H1 (cell line): Measurements from ENCODE around the gene CHN2. TPM values are rescaled to one million over a fixed set of nuclear protein-coding genes. Genes with fewer than 3 reads are reported as not detected.

Experiments used
- CTCF ChIA-PET: fragments of 300-600 bp; sonication (Branson Sonifier 250); formaldehyde crosslinking; loops from one replicate; lab custom pipeline; 2021; ENCODE audit not compliant: partially characterized antibody; lab: Charles Lee
- POLR2A ChIA-PET: fragments of 300-600 bp; sonication (Branson Sonifier 250); formaldehyde crosslinking; loops from one replicate; lab custom pipeline; 2021; ENCODE audit warnings: inconsistent platforms; ENCODE audit not compliant: partially characterized antibody; lab: Charles Lee
- DNase-seq, 2 experiments: peaks; one replicate each; pipeline versions ENCODE4 v3.0.0 to v3.0.0-alpha.2; 2010 to 2022; ENCODE audit warnings: low spot score in 2 of 2, low read depth in 1 of 2, mixed read lengths in 1 of 2
- FAIRE-seq: peaks from 2 replicates; lab custom pipeline; 2011; peaks lifted over from hg19 to GRCh38; lab: Jason Lieb, UNC
- H2AFZ ChIP-seq: 2 replicates; pipeline ENCODE4 v1.8.1; 2012; ENCODE audit warnings: low read length, inconsistent platforms
- H2AK5ac ChIP-seq: 2 replicates; pipeline ENCODE4 v1.6.1; 2013; ENCODE audit warnings: low read depth, low read length
- H2BK120ac ChIP-seq: replicated peaks from 2 replicates; pipeline ENCODE3; 2013; ENCODE audit warnings: low read depth, low read length, inconsistent platforms
- H2BK12ac ChIP-seq: 2 replicates; pipeline ENCODE4 v1.6.1; 2013; ENCODE audit warnings: low read depth, low read length
- H2BK15ac ChIP-seq: 2 replicates; pipeline ENCODE4 v1.6.1; 2013; ENCODE audit warnings: low read length
- H2BK20ac ChIP-seq: 2 replicates; pipeline ENCODE4 v1.6.1; 2013; ENCODE audit warnings: low read length
- H2BK5ac ChIP-seq: 2 replicates; pipeline ENCODE4 v1.6.1; 2013; ENCODE audit warnings: low read depth, low read length
- H3K14ac ChIP-seq: 2 replicates; pipeline ENCODE4 v1.6.1; 2013; ENCODE audit warnings: inconsistent platforms; ENCODE audit not compliant: insufficient read length
- H3K18ac ChIP-seq: 2 replicates; pipeline ENCODE4 v1.6.1; 2013; ENCODE audit warnings: low read length; ENCODE audit errors: extremely low read depth
- H3K23ac ChIP-seq: 2 replicates; pipeline ENCODE4 v1.6.1; 2013; ENCODE audit warnings: inconsistent platforms; ENCODE audit not compliant: insufficient read length
- H3K23me2 ChIP-seq: 2 replicates; pipeline ENCODE4 v1.6.1; 2013; ENCODE audit warnings: low read depth, low read length
- H3K27ac ChIP-seq: 2 replicates; pipeline ENCODE4 v1.6.1; 2011; ENCODE audit warnings: low read depth, low read length, inconsistent platforms
- H3K27me3 ChIP-seq, 4 experiments: replicated peaks in 1 of 4; 1 replicate in 1 of 4; 2 replicates in 3 of 4; pipeline versions ENCODE4 v1.6.1 to v1.8.1; 2011 to 2013; ENCODE audit warnings: low read length in 3 of 4, mild to moderate bottlenecking in 3 of 4, inconsistent platforms in 2 of 4, mixed read lengths in 2 of 4, moderate library complexity in 1 of 4; ENCODE audit not compliant: control insufficient read depth in 3 of 4, insufficient read depth in 3 of 4; ENCODE audit errors: extremely low read depth in 1 of 4
- H3K36me3 ChIP-seq, 4 experiments: 2 replicates each; pipeline versions ENCODE4 v1.6.1 to v1.8.1; 2011 to 2013; ENCODE audit warnings: mild to moderate bottlenecking in 4 of 4, low read length in 3 of 4, moderate library complexity in 2 of 4, control low read depth in 1 of 4, inconsistent platforms in 1 of 4; ENCODE audit not compliant: insufficient read depth in 4 of 4, control insufficient read depth in 2 of 4
- H3K4ac ChIP-seq: replicated peaks from 2 replicates; pipeline ENCODE3; 2013; ENCODE audit warnings: low read length, low read depth, mixed read lengths, inconsistent platforms; ENCODE audit not compliant: insufficient read length
- H3K4me1 ChIP-seq, 4 experiments: replicated peaks in 1 of 4; 1 replicate in 1 of 4; 2 replicates in 3 of 4; pipeline versions ENCODE4 v1.6.1 to v1.8.1; 2011 to 2013; ENCODE audit warnings: low read length in 3 of 4, inconsistent platforms in 2 of 4, mixed read lengths in 1 of 4; ENCODE audit not compliant: insufficient read depth in 4 of 4, control insufficient read depth in 3 of 4
- H3K4me2 ChIP-seq, 2 experiments: 2 replicates each; pipeline versions ENCODE4 v1.6.1 to v1.8.1; 2011 to 2013; ENCODE audit warnings: low read depth in 2 of 2, low read length in 2 of 2, control low read depth in 1 of 2, inconsistent platforms in 1 of 2, mild to moderate bottlenecking in 1 of 2; ENCODE audit not compliant: insufficient read depth in 1 of 2
- H3K4me3 ChIP-seq, 4 experiments: fragments of 200-600, 300-600 bp in 1 of 4; sonication (generic), shearing (Covaris generic), sonication (Bioruptor Twin) in 1 of 4; 2 replicates each; pipeline versions ENCODE4 v1.5.1 to v1.8.1; 2011 to 2016; ENCODE audit warnings: low read length in 4 of 4, low read depth in 3 of 4, control low read depth in 2 of 4, inconsistent platforms in 2 of 4, mild to moderate bottlenecking in 2 of 4, mixed read lengths in 1 of 4, moderate library complexity in 1 of 4; ENCODE audit not compliant: insufficient read depth in 2 of 4; ENCODE audit errors: extremely low read depth in 1 of 4
- H3K56ac ChIP-seq: replicated peaks from 2 replicates; pipeline ENCODE3; 2013; ENCODE audit warnings: low read depth, mild to moderate bottlenecking, mixed read lengths, low read length, inconsistent platforms; ENCODE audit not compliant: insufficient read length
- H3K79me1 ChIP-seq: 2 replicates; pipeline ENCODE4 v1.6.1; 2013; ENCODE audit warnings: low read depth, low read length, control low read depth
- H3K79me2 ChIP-seq, 2 experiments: 2 replicates each; pipeline versions ENCODE4 v1.6.1 to v1.8.1; 2012 to 2013; ENCODE audit warnings: low read length in 2 of 2, mild to moderate bottlenecking in 2 of 2, inconsistent platforms in 1 of 2; ENCODE audit not compliant: insufficient read depth in 2 of 2, control insufficient read depth in 1 of 2
- H3K9ac ChIP-seq, 4 experiments: replicated peaks in 1 of 4; 1 replicate in 1 of 4; 2 replicates in 3 of 4; pipeline versions ENCODE4 v1.6.1 to v1.8.1; 2011 to 2013; ENCODE audit warnings: low read depth in 3 of 4, low read length in 3 of 4, control low read depth in 2 of 4, mild to moderate bottlenecking in 2 of 4, moderate library complexity in 2 of 4, inconsistent platforms in 1 of 4; ENCODE audit errors: extremely low read depth in 1 of 4
- H3K9me3 ChIP-seq, 2 experiments: 2 replicates each; pipeline versions ENCODE4 v1.6.1 to v1.8.1; 2012 to 2013; ENCODE audit warnings: mild to moderate bottlenecking in 2 of 2, moderate library complexity in 2 of 2, control low read depth in 1 of 2, inconsistent platforms in 1 of 2, low read depth in 1 of 2, low read length in 1 of 2, mixed read lengths in 1 of 2; ENCODE audit not compliant: insufficient read depth in 2 of 2
- H4K20me1 ChIP-seq, 2 experiments: replicated peaks in 1 of 2; 2 replicates each; pipeline versions ENCODE3 to v1.8.1; 2011 to 2013; ENCODE audit warnings: inconsistent platforms in 2 of 2, low read length in 2 of 2, mild to moderate bottlenecking in 1 of 2; ENCODE audit not compliant: insufficient read depth in 2 of 2, control insufficient read depth in 1 of 2
- H4K5ac ChIP-seq: 2 replicates; pipeline ENCODE4 v1.6.1; 2013; ENCODE audit warnings: low read length, low read depth, mixed read lengths, inconsistent platforms; ENCODE audit not compliant: insufficient read length
- H4K8ac ChIP-seq: 2 replicates; pipeline ENCODE4 v1.8.0; 2013; ENCODE audit warnings: mild to moderate bottlenecking, moderate library complexity, low read length, inconsistent platforms; ENCODE audit not compliant: insufficient read depth; ENCODE audit errors: extremely low read depth
- H4K91ac ChIP-seq: replicated peaks from 2 replicates; pipeline ENCODE3; 2013; ENCODE audit warnings: low read length, mixed read lengths, inconsistent platforms; ENCODE audit not compliant: insufficient read length
- BRCA1 ChIP-seq: IDR thresholded peaks from 2 replicates; pipeline ENCODE4 v1.6.1; 2012; ENCODE audit warnings: low read depth, low read length, improper control_type of control experiment
- CHD1 ChIP-seq: IDR thresholded peaks from 2 replicates; pipeline ENCODE4 v1.6.1; 2012; ENCODE audit warnings: low read depth, low read length, improper control_type of control experiment
- E2F6 ChIP-seq: IDR thresholded peaks from 2 replicates; pipeline ENCODE4 v1.6.1; 2012; ENCODE audit warnings: inconsistent platforms
- EGR1 ChIP-seq: IDR thresholded peaks from 2 replicates; pipeline ENCODE4 v1.6.1; 2011; ENCODE audit warnings: low read depth, low read length, borderline replicate concordance
- JUND ChIP-seq: IDR thresholded peaks from 2 replicates; pipeline ENCODE4 v1.6.1; 2011; ENCODE audit warnings: mild to moderate bottlenecking, improper control_type of control experiment, low read length
- KDM1A ChIP-seq: fragments of 200-600, 300-600 bp; sonication (generic); IDR thresholded peaks from 2 replicates; pipeline ENCODE4 v1.7.1; 2016; ENCODE audit warnings: mild to moderate bottlenecking, low read length, borderline replicate concordance
- KDM5A ChIP-seq: fragments of 200-600 bp; IDR thresholded peaks from 2 replicates; pipeline ENCODE4 v1.7.1; 2012; ENCODE audit warnings: mild to moderate bottlenecking, low read length, inconsistent platforms, mixed read lengths
- MAX ChIP-seq: IDR thresholded peaks from 2 replicates; pipeline ENCODE4 v1.6.1; 2012; ENCODE audit warnings: inconsistent platforms
- RNF2 ChIP-seq: fragments of 200-900, 300-1000 bp; sonication (generic); IDR thresholded peaks from 2 replicates; pipeline ENCODE4 v1.7.1; 2016; ENCODE audit warnings: borderline replicate concordance, low read depth, mild to moderate bottlenecking, antibody characterized with exemption, low read length; ENCODE audit not compliant: poor library complexity, severe bottlenecking; ENCODE audit errors: missing control alignments
- WGBS, 2 experiments: shearing (Covaris generic) in 1 of 2; methylation state at CpG; one replicate each; pipeline versions ENCODE4 v1.1.6 to v1.1.7; 2013 to 2015; ENCODE audit warnings: low lambda C conversion rate in 2 of 2, mixed read lengths in 2 of 2, inconsistent platforms in 1 of 2, low coverage in 1 of 2, missing lambda C conversion rate in 1 of 2; ENCODE audit not compliant: insufficient replicate concordance in 2 of 2, insufficient coverage in 1 of 2, insufficient read length in 1 of 2; ENCODE audit errors: extremely low coverage in 1 of 2, missing lambda C conversion rate in 1 of 2; 5-methylcytosine and 5-hydroxymethylcytosine counted together
- polyA plus RNA-seq, 7 experiments: library from polyadenylated mRNA; depleted of rRNA in 3 of 7; stranded (reverse) in 5 of 7; unstranded in 2 of 7; fragments of >200 nt in 5 of 7; fragments of 200-250 nt in 2 of 7; gene quantifications; 1 replicate in 5 of 7; 2 replicates in 1 of 7; 4 replicates in 1 of 7; pipeline versions ENCODE4 v1.2.1 to v1.2.3, GENCODE V29; 2011 to 2013; ENCODE audit warnings: missing spikeins in 2 of 7, mixed read lengths in 2 of 7
- total RNA-seq: library from RNA; stranded (reverse); fragmentation: NEBNext Ultra II Directional; extraction: Animal tissue kit (Norgen Biotek cat#: 25700); gene quantifications from 2 replicates; pipeline ENCODE4 v1.2.1, GENCODE V29; 2021

The CHN2 gene
- total and polyA plus RNA-seq, 2 of the 8 experiments (the other 6 are each of a cell fraction or from before 2014, with no cell fraction given) = 2.9 to 4.8 TPM

- H3K36me3 ChIP-seq = no peaks in the 10 kb centered on the region
- H4K20me1 ChIP-seq = no peaks in the 10 kb centered on the region
- H2AK5ac ChIP-seq = peak overlapping the region; percentile 98
- FAIRE-seq = no peak
- H2BK120ac ChIP-seq = no peak overlapping the region
- H3K4me1 ChIP-seq = peaks cover 17 to 39% (median 29%) of the 10 kb centered on the region in 4 experiments
- H3K79me1 ChIP-seq = no peaks in the 10 kb centered on the region
- H3K9me3 ChIP-seq = no peaks in the 10 kb centered on the region
- DNase-seq = peak in 1 of 2 experiments; percentile 38
- H3K56ac ChIP-seq = no peak overlapping the region
- H3K23me2 ChIP-seq = no peaks in the 10 kb centered on the region
- POLR2A ChIA-PET = interaction anchor here (0.7 to 1.3 kb wide), 2 partner anchors 26 to 137 kb away, joined by 3 read pairs; no protein-coding TSS in a partner anchor
- H3K23ac ChIP-seq = no peak overlapping the region
- no peak overlapping the region for H3K14ac ChIP-seq
- CTCF ChIA-PET = interaction anchor here (0.6 to 2.3 kb wide), 8 partner anchors 11 to 283 kb away, joined by 3 to 10 read pairs (median 4); no protein-coding TSS in a partner anchor
- H3K27me3 ChIP-seq = no peaks in the 10 kb centered on the region
- WGBS, 2 experiments = 85% methylated on average over 12 of the region's 12 CpGs; no CpG with 5 or more reads in 1 of the 2 experiments
- no peak overlapping the region for H3K4ac ChIP-seq
- peak overlapping the region; percentile 61; the same call in 1 of the 2 replicates for H3K18ac ChIP-seq
- H2AFZ ChIP-seq = no peak overlapping the region
- peak overlapping the region; percentile 95 for H2BK20ac ChIP-seq
- H3K4me3 ChIP-seq = no peak overlapping the region
- H3K79me2 ChIP-seq = no peaks in the 10 kb centered on the region
- H3K9ac ChIP-seq = no peak overlapping the region
- H4K91ac ChIP-seq = peak overlapping the region; percentile 50
- no peak overlapping the region for H4K8ac ChIP-seq
- H3K4me2 ChIP-seq = no peak overlapping the region; a peak in 1 of 4 replicates
- H2BK12ac ChIP-seq = peak overlapping the region; percentile 99
- no peak overlapping the region for H4K5ac ChIP-seq
- H2BK5ac ChIP-seq = peak overlapping the region; percentile 84
- peak overlapping the region; percentile 89; the same call in 1 of the 2 replicates for H2BK15ac ChIP-seq
- no peak overlapping the region for H3K27ac ChIP-seq
- TF ChIP-seq RNF2 (no peak), EGR1 (no peak), CHD1 (no peak), E2F6 (peak; percentile 39; the same call in 1 of the 2 replicates), MAX (peak; percentile 29; the same call in 1 of the 2 replicates), JUND (no peak), KDM5A (no peak), BRCA1 (no peak), KDM1A (no peak)
These were observed 98.5 kb downstream of the CHN2 start for GRCh38 chr7:29292886-29293658.
